GM13976 (cell line): ENCODE results near the gene SPTLC1.
"Not testable (repeated sequence)": the region's sequence is repeated elsewhere in the genome, so short reads cannot be mapped to it uniquely, and the experiment has no call there.

Experiments used
- DNase-seq: peaks from one replicate; pipeline ENCODE4 v3.0.0; 2012; ENCODE audit warnings: low spot score
- CTCF ChIP-seq: IDR thresholded peaks from 2 replicates; pipeline ENCODE4 v1.5.1; 2012; ENCODE audit warnings: borderline replicate concordance, mild to moderate bottlenecking; ENCODE audit not compliant: insufficient read depth; ENCODE audit errors: extremely low read depth, missing control alignments, control extremely low read depth
- in situ Hi-C: fragments of 300-500 bp; cut with MboI; formaldehyde crosslinking; loops from one replicate; pipeline ENCODE4 v1.12.0; 2022; ENCODE audit warnings: low sequenced_read_pairs, mixed read lengths, inconsistent platforms; ENCODE audit not compliant: unreplicated experiment

Gene SPTLC1

GRCh38 chr9:92132501-92132900 lies 17.3 kb upstream of the SPTLC1 start:
- no peak for DNase-seq
- no peak for TF ChIP-seq CTCF
- in situ Hi-C loops, result loop anchor here (10.0 to 25.0 kb wide), 3 partner anchors 305 to 655 kb away; no protein-coding TSS in a partner anchor

GRCh38 chr9:92122800-92123199 lies 7.6 kb upstream of the SPTLC1 start:
- DNase-seq, result no peak
- in situ Hi-C loops, result no loop called here

GRCh38 chr9:92122061-92122460 lies 6.8 kb upstream of the SPTLC1 start:
- TF ChIP-seq CTCF, result no peak
- DNase-seq, result no peak
- in situ Hi-C loops, result no loop called here

More at GRCh38 chr9:92122800-92123199, 7.6 kb upstream of the SPTLC1 start:
- TF ChIP-seq CTCF, result no peak

- in situ Hi-C loops, result no loop called here
- no peak for TF ChIP-seq CTCF
- no peak for DNase-seq
These were observed 6.1 kb upstream of the SPTLC1 start for GRCh38 chr9:92121265-92121664.

GRCh38 chr9:92120138-92120537 lies 4.9 kb upstream of the SPTLC1 start:
- DNase-seq, result no peak
- in situ Hi-C loops, result no loop called here
- no peak for TF ChIP-seq CTCF

GRCh38 chr9:92119586-92119985 lies 4.4 kb upstream of the SPTLC1 start:
- no peak for TF ChIP-seq CTCF
- in situ Hi-C loops, result no loop called here
- DNase-seq, result no peak

- in situ Hi-C loops, result no loop called here
- no peak for DNase-seq
- TF ChIP-seq CTCF, result no peak
These were observed 7.1 kb downstream of the SPTLC1 start for GRCh38 chr9:92108122-92108521.

GRCh38 chr9:92105446-92106225 lies 9.6 kb downstream of the SPTLC1 start:
- DNase-seq, in situ Hi-C loops: not testable (repeated sequence)

GRCh38 chr9:92103601-92104000 lies 11.6 kb downstream of the SPTLC1 start:
- DNase-seq, in situ Hi-C loops: not testable (repeated sequence)
